HFF-Myc (cell line): ENCODE results near the gene RMND1.

Experiments
- DNase-seq: peaks from one replicate; pipeline ENCODE4 v3.0.0-alpha.2; 2011; ENCODE audit warnings: low read depth; ENCODE audit errors: extremely low read depth
- H3K4me3 ChIP-seq: replicated peaks from 2 replicates; pipeline ENCODE4 v1.5.1; 2011; ENCODE audit warnings: low read depth, mild to moderate bottlenecking, control low read depth, low read length
- TF ChIP-seq, protein P1 (sequence below): IDR thresholded peaks from 2 replicates; pipeline ENCODE4 v1.5.1; 2012; ENCODE audit warnings: mild to moderate bottlenecking, low read depth, low read length, control low read depth; ENCODE audit errors: missing control alignments

The RMND1 gene

DNA sequence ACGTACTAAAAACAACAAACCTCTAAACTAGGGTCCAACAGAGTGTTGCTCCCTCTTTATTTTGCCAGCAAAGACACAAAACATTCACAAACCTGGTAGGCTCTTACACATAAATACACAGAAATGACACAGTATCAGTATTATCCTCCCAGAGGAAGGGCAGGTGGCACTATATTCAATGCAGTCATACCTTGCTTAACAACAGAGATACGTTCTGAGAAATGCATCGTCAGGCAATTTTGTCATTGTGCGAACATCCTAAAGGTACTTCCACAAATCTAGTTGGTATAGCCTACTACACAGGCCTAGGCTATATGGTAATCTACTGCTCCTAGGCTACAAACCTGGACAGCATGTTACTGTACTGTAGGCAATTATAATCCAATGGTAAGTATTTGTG lies 70.2 kb downstream of the RMND1 start:
- DNase-seq = no peak
- TF ChIP-seq, protein P1, sequence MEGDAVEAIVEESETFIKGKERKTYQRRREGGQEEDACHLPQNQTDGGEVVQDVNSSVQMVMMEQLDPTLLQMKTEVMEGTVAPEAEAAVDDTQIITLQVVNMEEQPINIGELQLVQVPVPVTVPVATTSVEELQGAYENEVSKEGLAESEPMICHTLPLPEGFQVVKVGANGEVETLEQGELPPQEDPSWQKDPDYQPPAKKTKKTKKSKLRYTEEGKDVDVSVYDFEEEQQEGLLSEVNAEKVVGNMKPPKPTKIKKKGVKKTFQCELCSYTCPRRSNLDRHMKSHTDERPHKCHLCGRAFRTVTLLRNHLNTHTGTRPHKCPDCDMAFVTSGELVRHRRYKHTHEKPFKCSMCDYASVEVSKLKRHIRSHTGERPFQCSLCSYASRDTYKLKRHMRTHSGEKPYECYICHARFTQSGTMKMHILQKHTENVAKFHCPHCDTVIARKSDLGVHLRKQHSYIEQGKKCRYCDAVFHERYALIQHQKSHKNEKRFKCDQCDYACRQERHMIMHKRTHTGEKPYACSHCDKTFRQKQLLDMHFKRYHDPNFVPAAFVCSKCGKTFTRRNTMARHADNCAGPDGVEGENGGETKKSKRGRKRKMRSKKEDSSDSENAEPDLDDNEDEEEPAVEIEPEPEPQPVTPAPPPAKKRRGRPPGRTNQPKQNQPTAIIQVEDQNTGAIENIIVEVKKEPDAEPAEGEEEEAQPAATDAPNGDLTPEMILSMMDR = no peak
- H3K4me3 ChIP-seq = no peak overlapping the region

DNA sequence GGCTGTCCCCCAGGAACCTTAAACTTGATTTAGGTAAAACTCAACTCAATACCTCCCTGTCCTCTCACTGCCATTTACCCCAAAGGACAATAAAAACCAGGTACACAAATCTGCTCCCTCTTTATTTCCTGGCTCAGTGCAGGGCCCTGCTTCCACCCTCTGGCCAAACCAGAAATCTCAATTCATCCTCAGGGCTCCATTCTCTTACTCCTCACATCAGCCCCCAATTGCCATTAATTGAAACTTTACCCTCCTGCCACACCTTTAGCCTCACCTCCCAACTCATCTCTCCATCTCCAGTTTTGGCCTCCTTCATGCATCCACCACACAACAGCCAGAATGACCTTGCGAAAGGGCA lies 71.1 kb downstream of the RMND1 start:
- no peak for DNase-seq
- no peak overlapping the region for H3K4me3 ChIP-seq
- TF ChIP-seq, protein P1 = no peak

DNA sequence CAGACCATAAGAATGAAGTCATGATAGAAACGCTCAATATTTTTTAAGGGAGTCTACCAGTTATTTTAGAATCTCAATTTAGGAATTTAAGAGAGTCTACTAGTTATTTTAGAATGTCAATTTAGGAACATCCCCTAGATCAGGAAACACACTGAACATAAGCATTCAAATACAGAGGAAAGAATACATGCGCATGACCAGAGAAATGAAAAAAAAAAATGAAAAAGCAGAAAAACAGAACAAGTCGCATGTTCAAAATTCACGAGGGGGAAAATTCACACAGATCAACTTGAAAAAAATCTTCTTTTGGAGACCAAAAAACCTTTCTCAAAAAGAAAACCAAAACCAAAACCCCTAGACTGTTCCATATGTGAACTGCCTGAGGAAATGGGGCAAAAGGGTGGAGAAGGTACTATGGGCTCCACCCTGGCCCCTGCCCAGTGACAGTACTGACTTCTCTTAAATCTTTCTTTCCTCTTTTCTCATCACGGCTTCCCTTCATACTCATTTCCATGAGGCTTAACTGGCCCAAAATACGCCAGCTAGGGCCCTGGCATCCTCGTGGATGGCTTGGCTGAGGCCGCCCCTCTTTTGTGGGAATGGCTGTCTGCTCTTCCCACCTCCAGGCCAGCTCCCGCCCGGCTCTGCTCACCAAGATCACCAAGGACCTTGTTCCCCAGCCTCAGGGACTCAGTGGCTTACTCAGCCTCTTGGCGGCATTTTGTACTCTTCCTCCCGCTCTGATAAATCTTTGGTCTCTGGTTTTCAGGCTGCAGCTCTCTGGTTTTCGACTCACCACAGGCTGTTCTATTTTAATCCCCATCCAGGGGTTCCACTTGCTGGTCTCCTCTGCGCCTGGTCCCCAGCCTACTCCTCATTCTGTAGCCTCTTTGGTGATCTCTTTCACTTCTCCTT lies 71.7 kb downstream of the RMND1 start:
- no peak for DNase-seq
- no peak overlapping the region for H3K4me3 ChIP-seq
- TF ChIP-seq, protein P1 = no peak

DNA sequence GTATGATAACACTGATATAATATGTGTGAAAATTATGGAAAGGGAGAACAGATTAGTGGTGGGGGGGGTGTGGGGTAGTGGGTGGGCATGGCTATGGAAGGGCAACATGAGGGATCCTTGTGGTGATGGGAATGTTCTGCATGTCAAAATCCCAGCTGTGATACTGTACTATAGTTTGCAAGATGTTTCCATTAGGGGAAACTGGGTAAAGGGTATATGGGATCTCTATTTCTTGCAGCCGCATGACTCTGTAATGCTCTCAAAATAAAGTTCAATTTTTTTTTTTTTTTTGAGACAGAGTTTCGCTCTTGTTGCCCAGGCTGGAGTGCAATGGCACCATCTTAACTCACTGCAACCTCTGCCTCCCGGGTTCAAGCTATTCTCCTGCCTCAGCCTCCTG lies 74.8 kb downstream of the RMND1 start:
- TF ChIP-seq, protein P1 = no peak
- H3K4me3 ChIP-seq = no peak overlapping the region
- DNase-seq = no peak

DNA sequence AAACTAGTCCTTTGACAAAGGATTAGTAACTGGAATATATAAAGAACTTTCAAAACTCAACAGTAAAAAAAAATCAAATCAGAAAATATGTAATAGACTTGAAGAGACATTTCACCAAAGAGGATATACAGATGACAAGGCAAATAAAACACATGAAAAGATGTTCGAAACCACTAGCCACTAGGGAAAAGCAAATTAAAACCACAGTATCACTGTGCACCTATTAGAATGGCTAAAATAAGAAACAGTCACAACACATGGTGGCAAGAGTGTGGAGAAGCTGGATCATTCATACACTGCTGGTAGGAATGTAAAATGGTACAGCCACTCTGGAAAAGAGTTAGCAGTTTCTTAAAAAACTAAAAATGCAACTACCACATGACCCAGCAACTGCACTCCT lies 75.5 kb downstream of the RMND1 start:
- H3K4me3 ChIP-seq = no peak overlapping the region
- DNase-seq = no peak

DNA sequence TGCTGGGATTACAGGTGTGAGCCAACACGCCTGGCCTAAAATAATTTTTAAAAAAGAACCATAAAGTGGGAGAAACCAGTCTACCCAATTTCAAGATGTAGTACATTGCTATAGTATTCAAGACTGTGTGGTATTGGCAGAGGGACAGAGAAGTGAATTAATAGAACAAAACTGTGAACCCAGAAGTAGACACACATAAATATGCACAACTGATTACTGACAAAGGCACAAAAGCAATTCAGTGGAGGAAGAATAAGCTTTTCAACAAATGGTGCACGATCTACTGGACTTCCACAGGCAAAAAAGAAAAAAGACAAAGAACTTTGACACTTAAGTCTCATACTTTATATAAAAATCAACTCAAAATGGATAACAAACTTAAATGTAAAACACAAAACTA lies 76.1 kb downstream of the RMND1 start:
- DNase-seq = no peak
- TF ChIP-seq, protein P1 = no peak

More for the DNA sequence above, 75.5 kb downstream of the RMND1 start:
- TF ChIP-seq, protein P1 = no peak

More for the DNA sequence above, 76.1 kb downstream of the RMND1 start:
- H3K4me3 ChIP-seq = no peak overlapping the region
